ENCODE data around the gene GNG11. TPM values are rescaled to one million over a fixed set of nuclear protein-coding genes. Genes with fewer than 3 reads are reported as not detected.

The GNG11 gene
- total and polyA plus RNA-seq, 10 of the 15 experiments (the other 5 are each of a cell fraction or from before 2014, with no cell fraction given), result 0.15 to 2.4 (median 0.84) TPM

DNA sequence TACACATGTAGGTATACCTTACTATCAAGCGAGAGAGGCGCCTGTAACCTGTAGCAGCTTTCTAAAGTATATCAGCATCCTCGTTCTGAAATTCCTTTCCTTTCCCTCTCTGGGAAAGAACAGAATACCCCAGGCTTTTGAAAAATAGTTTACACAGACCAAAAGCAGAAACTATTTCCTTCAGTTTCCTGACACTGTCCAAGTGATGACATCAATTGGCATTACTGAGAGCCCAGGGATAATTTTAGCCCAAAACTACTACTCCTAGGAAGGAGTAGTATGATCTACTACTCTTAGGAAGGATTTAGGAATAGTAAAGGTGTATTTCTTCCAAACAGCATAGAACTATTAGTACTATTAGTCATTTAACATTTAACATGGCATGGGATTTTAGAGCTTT is 6.0 kb downstream of the GNG11 start:
- BruUV-seq (replicated peaks), result no TSS peak
- H3K79me2 ChIP-seq (ENCODE audit: control insufficient read depth, insufficient read depth, low read length), result no peaks in the 10 kb centered on the region
- no peaks in the 10 kb centered on the region for H3K27me3 ChIP-seq (replicated peaks in 1 of 2; ENCODE audit: control insufficient read depth in 2 of 2, insufficient read depth in 2 of 2, low read length in 1 of 2)
- DNase-seq (ENCODE audit: low read depth, low spot score), result no peak
- no peak for ATAC-seq
- no peaks in the 10 kb centered on the region for H4K20me1 ChIP-seq (ENCODE audit: control insufficient read depth, insufficient read depth)
- no peaks in the 10 kb centered on the region for H3K36me3 ChIP-seq (ENCODE audit: control insufficient read depth in 2 of 2, insufficient read depth in 2 of 2, low read length in 1 of 2)
- 34% methylated on average over 3 of the region's 3 CpGs for WGBS (ENCODE audit: insufficient coverage, insufficient replicate concordance, low lambda C conversion rate, missing lambda C conversion rate)
- CTCF ChIA-PET, result interaction anchor here (1.0 kb wide), 1 partner anchor 22 kb away, joined by 3 read pairs; no protein-coding TSS in a partner anchor
- SMC1A ChIA-PET (ENCODE audit: uncharacterized antibody, unreplicated experiment), result interaction anchor here (0.7 to 1.5 kb wide), 6 partner anchors 9 to 295 kb away, joined by 3 to 4 read pairs (median 4); no protein-coding TSS in a partner anchor
- no peak overlapping the region for H3K9ac ChIP-seq (ENCODE audit: control insufficient read depth, insufficient read depth, low read length)
- H3K9me3 ChIP-seq (replicated peaks; ENCODE audit: control insufficient read depth, insufficient read depth, low read length), result no peaks in the 10 kb centered on the region
- H3K4me3 ChIP-seq, result no peak overlapping the region
- no peak overlapping the region for H3K4me2 ChIP-seq (ENCODE audit: control insufficient read depth, insufficient read depth)
- H3K27ac ChIP-seq (ENCODE audit: control insufficient read depth, insufficient read depth), result no peak overlapping the region
- in situ Hi-C loops (cut with MboI), result no loop called here
- intact Hi-C loops (cut with micrococcal nuclease; ENCODE audit: unreplicated experiment), result loop anchor here (10.0 kb wide), 1 partner anchor 63 kb away; no protein-coding TSS in a partner anchor
- H2AFZ ChIP-seq (ENCODE audit: control insufficient read depth, low read depth, low read length), result no peak overlapping the region
- H3K4me1 ChIP-seq (ENCODE audit: control insufficient read depth, insufficient read depth, low read length), result no peaks in the 10 kb centered on the region
- no peak for FAIRE-seq
- RAD21 ChIA-PET (ENCODE audit: unreplicated experiment), result no interaction called here
- TF ChIP-seq ZSCAN29 (IDR thresholded peaks at IDR 0.05), result no peak
- no peak for TF ChIP-seq EP300 (IDR thresholded peaks at IDR 0.05; ENCODE audit: borderline replicate concordance in 1 of 2, control insufficient read depth in 1 of 2, low read depth in 2 of 2, low read length in 2 of 2)
- no peak for TF ChIP-seq KAT2A (conservative IDR thresholded peaks at IDR 0.05; ENCODE audit: control insufficient read depth, low read depth, low read length)
- TF ChIP-seq NR2C2 (IDR thresholded peaks at IDR 0.05; ENCODE audit: borderline replicate concordance, control insufficient read depth, insufficient read length, low read depth), result no peak
- TF ChIP-seq PAX8 (IDR thresholded peaks at IDR 0.05), result no peak
- no peak for TF ChIP-seq E2F4 (IDR thresholded peaks at IDR 0.05; ENCODE audit: low read depth, low read length)
- TF ChIP-seq TARDBP (IDR thresholded peaks at IDR 0.05; ENCODE audit: borderline replicate concordance), result no peak
- TF ChIP-seq, protein P1, sequence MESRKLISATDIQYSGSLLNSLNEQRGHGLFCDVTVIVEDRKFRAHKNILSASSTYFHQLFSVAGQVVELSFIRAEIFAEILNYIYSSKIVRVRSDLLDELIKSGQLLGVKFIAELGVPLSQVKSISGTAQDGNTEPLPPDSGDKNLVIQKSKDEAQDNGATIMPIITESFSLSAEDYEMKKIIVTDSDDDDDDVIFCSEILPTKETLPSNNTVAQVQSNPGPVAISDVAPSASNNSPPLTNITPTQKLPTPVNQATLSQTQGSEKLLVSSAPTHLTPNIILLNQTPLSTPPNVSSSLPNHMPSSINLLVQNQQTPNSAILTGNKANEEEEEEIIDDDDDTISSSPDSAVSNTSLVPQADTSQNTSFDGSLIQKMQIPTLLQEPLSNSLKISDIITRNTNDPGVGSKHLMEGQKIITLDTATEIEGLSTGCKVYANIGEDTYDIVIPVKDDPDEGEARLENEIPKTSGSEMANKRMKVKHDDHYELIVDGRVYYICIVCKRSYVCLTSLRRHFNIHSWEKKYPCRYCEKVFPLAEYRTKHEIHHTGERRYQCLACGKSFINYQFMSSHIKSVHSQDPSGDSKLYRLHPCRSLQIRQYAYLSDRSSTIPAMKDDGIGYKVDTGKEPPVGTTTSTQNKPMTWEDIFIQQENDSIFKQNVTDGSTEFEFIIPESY (IDR thresholded peaks at IDR 0.05), result no peak
- TF ChIP-seq RFX5 (IDR thresholded peaks at IDR 0.05; ENCODE audit: low read depth, low read length), result no peak
- TF ChIP-seq NR2F1 (conservative IDR thresholded peaks at IDR 0.05), result no peak
- no peak for TF ChIP-seq STAT3 (IDR thresholded peaks at IDR 0.05; ENCODE audit: low read depth, low read length)
- no peak for TF ChIP-seq KDM1A (IDR thresholded peaks at IDR 0.05; ENCODE audit: borderline replicate concordance)
- no peak for TF ChIP-seq NR2C1 (IDR thresholded peaks at IDR 0.05)
- no peak for TF ChIP-seq ELK1 (IDR thresholded peaks at IDR 0.05; ENCODE audit: low read depth, low read length)
- TF ChIP-seq SIX5 (IDR thresholded peaks at IDR 0.05; ENCODE audit: low read depth, low read length, severe bottlenecking), result no peak
- TF ChIP-seq FOXM1 (IDR thresholded peaks at IDR 0.05; ENCODE audit: low read depth, low read length), result no peak
- no peak for TF ChIP-seq NFYA (IDR thresholded peaks at IDR 0.05; ENCODE audit: borderline replicate concordance, low read depth, low read length)
- no peak for TF ChIP-seq STAT1 (conservative IDR thresholded peaks at IDR 0.05)
- POLR2A ChIA-PET, result no interaction called here

Measured in GM12878 (cell line).